Activated CD4-positive, alpha-beta T cell treated with anti-CD3 and anti-CD28 coated beads for 48 hours (primary cell): Measurements from ENCODE around the gene ATG10.
"Not testable (repeated sequence)": the region's sequence is repeated elsewhere in the genome, so short reads cannot be mapped to it uniquely, and the experiment has no call there.

Experiments
- DNase-seq: peaks from one replicate; pipeline ENCODE4 v3.0.0-alpha.2; 2020

ATG10 gene

GRCh38 chr5:82139837-82140236, 168.0 kb downstream of the ATG10 start:
- DNase-seq: not testable (repeated sequence)

GRCh38 chr5:82142217-82142841, 170.5 kb downstream of the ATG10 start:
- no peak for DNase-seq

- DNase-seq: no peak
Observed at GRCh38 chr5:82142928-82143577, 171.2 kb downstream of the ATG10 start.

GRCh38 chr5:82147860-82148573, 176.2 kb downstream of the ATG10 start:
- no peak for DNase-seq

- no peak for DNase-seq
Observed at GRCh38 chr5:82149434-82149833, 177.6 kb downstream of the ATG10 start.

- DNase-seq: no peak
Observed at GRCh38 chr5:82150559-82150958, 178.7 kb downstream of the ATG10 start.

- no peak for DNase-seq
Observed at GRCh38 chr5:82151204-82151603, 179.4 kb downstream of the ATG10 start.

- DNase-seq: no peak
Observed at GRCh38 chr5:82151662-82152061, 179.8 kb downstream of the ATG10 start.

GRCh38 chr5:82152978-82153481, 181.2 kb downstream of the ATG10 start:
- DNase-seq: no peak

- DNase-seq: no peak
Observed at GRCh38 chr5:82154776-82155175, 183.0 kb downstream of the ATG10 start.

GRCh38 chr5:82155305-82155704, 183.5 kb downstream of the ATG10 start:
- DNase-seq: no peak

- DNase-seq: no peak
Observed at GRCh38 chr5:82156874-82157273, 185.1 kb downstream of the ATG10 start.

GRCh38 chr5:82158755-82159413, 187.1 kb downstream of the ATG10 start:
- DNase-seq: no peak

GRCh38 chr5:82160948-82161347, 189.1 kb downstream of the ATG10 start:
- DNase-seq: no peak

- no peak for DNase-seq
Observed at GRCh38 chr5:82162573-82162972, 190.8 kb downstream of the ATG10 start.

- DNase-seq: no peak
Observed at GRCh38 chr5:82163452-82164175, 191.8 kb downstream of the ATG10 start.

GRCh38 chr5:82164176-82164976, 192.6 kb downstream of the ATG10 start:
- DNase-seq: no peak

GRCh38 chr5:82164977-82165713, 193.3 kb downstream of the ATG10 start:
- DNase-seq: no peak

GRCh38 chr5:82165740-82166530, 194.1 kb downstream of the ATG10 start:
- DNase-seq: peak; percentile 33

- DNase-seq: no peak
Observed at GRCh38 chr5:82167372-82167935, 195.6 kb downstream of the ATG10 start.
